Hepatic stellate cell (primary cell): ENCODE results near the gene ATP13A1.

Experiments used
- DNase-seq: peaks from one replicate; pipeline ENCODE4 v3.0.0; 2011; ENCODE audit warnings: low spot score

ATP13A1 gene

DNA sequence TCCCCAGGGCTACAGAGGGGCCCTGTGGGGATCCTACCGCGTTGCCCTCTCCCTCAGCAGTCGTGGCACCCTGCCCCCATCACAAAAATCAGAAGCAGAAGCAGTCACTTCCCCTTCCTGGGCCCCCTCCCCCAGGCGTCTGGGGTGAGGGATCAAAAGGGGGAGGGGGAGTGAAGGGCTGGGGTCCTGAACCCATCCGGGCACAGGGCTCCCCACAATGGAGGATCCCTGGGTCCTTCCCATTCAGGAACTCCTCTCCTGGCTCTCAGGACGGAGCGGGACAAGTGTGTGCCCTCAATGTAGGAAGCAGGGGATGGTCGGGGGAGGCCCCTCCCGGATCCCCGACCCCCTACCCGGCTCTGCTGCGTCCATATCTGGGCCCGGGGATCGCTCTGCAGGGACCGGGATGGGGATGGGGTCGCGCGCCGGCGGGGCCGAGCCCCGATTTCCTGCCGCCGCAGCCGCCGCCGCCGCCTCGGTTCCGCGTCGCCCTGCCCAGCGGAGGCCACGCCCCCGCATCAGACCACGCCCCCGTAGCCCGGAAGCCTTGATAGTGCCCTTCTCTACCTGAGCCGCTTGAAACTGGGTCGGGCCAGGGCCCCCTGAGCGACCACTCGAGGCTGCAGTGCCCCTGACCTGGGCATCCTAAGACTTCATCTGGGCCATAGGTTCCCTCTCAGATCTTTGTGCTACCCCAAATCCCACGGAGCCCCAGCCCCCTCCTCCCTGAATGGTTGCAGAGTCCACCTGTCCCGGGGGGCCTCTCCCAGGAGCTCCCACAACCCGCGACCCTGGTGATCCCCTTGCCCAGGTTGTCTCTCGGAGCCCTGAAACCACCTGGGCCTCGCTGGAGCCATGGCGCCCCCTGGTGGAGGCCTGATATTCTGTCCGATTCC, 20.1 kb downstream of the ATP13A1 start, which contains the start of gene GMIP:
Gene GMIP (minus strand): TSS at position 500 of the 896 bp plus-strand sequence. CDS start 128 bp downstream, at position 372.
- peak; percentile 83 for DNase-seq

DNA sequence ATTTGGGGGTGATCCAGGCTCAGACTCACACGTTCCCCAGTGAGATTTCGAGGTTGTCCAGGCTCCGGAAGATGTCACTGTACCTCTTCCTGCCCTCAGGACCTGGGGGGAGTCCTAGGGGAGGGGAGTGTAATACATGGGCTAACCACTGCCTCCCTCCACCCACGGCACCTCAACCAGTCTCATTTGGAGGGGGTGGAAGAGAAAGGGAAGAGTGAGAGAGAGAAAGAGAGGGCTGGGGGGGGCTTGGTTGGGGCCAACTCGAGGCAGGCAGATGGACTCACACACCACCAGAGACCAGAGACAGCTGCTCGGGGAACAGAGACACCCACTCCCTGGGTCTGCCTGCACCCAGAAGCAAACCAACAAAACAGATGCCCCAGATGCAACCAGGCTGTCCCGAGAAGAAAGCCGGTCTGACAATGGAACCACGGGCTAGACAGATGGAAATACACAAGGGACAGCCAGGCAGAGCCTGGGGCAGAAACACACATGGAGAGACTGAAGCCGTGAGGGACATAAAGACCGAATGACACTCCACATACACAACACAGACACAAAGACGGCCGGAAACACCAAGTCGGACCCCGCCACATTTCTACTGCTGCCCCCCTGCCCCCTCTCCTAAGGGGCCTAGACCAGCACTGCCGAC, 20.8 kb downstream of the ATP13A1 start:
- peak; percentile 57 for DNase-seq

DNA sequence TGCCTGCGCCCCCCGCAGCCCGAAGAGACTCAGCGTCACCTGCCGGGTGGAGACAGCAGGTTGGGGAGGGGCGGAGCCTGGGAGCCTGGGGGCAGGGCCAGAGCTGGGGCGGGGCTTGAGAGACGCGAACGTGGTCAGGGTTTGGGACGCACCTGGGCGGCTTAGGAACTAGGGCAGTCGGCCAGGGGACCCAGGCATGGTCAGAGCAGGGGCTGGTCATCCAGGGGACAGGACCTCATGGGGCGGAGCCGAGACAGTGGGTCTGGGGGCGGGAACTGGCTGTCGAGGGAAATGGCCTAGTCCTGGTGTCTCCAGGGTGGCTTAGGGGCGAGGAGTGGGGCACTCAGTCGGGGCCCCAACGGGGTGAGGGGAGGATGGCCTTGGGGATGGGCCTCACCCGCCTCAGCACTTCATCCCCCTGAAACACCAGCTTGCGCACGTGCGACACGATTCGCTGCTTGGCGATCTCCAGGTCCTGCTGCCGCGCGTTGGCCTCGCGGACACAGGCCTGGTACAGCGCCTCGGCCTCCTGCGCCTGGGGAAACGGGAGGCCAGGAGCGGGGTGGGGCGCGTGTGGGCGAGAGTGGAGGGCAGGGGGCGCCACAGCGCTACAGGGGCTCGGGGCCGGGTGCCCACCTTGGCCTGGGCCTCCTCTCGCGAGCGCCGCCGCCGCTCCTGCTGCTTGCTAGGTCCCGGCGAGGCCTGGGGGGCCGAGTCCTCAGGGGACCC, 25.8 kb downstream of the ATP13A1 start:
- no peak for DNase-seq

DNA sequence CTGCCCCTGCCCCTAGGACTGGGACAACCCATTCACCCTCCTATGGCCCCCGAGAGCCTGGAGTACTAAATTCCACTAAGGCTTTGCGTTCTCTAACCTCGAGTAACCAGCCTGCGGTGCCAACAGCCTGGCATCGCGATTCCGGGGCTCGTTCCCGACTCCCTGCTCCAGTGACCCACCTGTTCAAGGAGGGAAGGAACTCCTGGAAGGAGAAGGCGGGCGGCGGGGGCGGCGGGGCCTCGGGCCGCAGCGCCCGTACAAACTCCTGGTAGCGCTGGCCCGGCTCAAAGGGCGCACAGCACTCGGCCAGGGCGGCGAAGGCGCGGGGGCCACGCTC, 26.3 kb downstream of the ATP13A1 start:
- no peak for DNase-seq

DNA sequence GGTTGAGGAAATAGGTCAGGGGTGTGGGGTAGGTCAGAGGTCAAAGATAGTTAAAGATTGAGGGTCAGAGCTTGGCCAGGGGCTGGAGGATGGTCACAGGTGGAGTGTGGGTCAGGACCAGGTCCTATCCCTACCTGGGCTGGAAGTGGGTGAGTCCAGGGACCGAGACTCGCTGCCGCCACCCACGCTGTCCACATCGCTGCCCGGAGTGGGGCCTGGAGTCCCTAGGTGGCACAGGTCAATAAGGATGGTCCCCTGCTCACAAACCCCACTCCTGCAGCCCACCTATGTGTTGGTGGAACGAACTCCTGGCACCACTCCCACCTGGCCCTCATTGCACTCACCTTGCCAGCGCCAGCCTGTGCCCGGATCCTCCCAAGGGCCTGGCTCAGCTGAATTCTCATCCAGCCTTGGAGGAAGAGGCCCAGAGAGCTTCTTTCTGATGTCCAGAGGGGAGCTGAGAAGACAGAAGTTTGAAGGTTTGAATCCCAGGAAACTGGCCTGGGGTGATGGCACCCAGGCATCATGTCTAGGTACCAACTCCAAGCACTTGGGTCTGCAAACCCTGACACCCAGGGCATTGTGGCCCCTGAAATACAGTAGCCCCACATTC, 26.8 kb downstream of the ATP13A1 start:
- DNase-seq: no peak

DNA sequence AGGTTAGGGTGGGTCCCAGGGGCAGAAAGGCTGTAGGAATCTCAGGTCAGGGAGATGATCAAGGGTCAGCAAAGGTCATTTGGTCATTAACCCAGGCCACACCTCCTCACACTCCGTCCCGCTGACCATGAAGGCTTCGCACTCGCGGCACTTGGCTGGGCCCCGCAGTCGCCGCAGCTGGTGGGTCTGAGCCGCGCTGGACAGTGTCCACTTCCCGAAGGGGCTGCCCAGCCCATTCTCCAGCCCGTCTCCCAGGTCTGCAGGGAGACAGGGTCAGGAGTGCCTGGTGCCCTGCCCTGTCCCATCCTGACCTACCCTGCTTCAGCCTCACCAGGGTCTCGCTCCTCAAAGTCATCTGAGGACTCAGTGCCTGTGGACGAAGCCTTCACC, 28.2 kb downstream of the ATP13A1 start:
- no peak for DNase-seq

DNA sequence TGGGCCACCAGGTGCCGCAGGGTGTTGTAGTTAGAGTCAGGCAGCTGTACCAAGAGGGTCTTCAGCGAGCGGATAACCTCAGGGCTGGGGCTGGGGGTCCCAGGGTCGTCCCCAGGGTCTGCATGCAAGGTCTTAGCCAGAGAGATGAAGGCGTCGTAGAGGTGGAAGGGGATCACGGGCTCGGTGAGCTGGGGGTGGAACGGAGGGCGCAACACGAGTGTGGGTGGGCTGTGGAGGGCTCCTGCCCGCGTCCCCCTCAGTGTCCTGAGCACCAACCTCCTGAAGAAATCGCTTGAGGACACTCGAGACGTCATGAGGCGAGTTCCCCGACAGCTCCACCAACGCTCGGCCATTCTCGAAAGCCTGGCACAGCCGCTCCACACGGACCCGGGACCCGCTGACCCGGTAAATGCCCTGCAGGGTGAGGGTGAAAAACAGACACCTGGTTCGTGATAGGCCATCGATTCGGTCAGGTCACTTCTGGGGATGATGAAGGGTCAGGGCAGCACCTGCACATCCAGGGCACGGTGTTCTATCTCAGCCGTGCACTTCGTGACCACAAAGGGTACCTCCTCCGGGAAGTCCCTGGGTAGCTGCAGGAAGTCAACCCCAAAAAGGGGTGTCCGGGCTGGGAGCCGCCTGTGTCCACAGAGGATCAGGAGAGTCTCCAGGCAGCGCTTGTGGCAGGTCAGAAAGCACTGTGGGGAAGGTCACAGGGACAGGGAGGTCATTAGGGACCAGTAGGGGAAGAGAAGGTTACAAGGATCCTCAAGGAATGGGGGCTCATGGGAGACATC, 28.8 kb downstream of the ATP13A1 start:
- DNase-seq: no peak

DNA sequence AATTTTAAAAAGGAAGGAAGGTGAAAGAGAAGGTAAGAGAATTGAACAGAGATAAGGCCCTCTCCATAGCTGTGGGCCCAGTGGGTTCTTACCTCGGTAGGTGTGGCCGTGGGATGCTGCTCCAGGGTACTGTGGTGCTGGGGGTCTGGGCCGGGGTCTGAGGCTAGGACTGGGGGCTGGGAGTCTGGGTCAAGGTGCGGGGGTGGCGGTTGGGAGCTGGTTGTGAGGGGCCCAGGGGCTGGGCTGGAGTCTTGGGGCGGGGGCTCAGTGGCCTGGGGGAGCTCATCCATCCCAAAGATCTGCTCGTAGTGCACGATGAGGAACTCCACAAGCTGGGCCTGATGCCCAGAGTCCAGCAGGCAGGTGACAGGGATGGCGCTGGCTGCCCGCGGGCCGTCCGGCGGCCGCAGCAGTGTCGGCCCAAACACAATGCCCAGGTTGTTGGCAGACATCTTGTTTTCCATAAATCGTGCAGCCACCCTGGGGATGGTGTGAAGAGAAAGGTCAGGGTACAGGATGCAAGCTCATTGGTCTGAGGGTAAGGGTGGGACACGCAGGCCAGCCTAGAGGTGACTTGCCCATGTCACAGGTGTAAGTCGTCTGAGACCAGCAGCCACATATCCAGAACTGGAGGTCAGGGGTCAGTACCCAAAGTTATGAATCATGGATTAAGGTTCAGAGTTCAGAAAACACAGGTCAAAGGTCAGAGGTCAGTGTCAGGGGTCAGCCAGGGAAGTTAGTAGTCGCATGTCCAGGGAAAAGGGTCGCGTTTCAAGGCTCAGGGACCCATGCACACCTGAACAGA, 29.6 kb downstream of the ATP13A1 start:
- DNase-seq: no peak

DNA sequence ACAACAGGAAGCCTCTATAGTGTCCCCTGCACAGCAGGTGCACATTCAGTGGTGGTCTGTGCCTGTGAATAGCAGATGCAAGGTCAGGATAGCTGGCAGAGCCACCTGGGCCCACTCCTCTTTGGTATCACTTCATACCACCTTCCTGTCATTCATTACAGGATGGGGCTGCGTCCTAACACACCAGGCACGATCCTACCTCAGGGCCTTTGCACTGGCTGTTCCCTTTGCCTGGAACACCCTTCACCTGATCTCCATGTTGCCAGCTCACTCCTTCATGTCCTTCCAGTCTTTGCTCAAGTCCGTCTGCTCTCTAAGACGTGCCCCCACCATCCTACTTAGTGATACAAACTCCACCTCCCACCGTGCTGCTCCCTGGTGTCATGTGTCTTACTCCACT, 30.8 kb downstream of the ATP13A1 start:
- DNase-seq: no peak

DNA sequence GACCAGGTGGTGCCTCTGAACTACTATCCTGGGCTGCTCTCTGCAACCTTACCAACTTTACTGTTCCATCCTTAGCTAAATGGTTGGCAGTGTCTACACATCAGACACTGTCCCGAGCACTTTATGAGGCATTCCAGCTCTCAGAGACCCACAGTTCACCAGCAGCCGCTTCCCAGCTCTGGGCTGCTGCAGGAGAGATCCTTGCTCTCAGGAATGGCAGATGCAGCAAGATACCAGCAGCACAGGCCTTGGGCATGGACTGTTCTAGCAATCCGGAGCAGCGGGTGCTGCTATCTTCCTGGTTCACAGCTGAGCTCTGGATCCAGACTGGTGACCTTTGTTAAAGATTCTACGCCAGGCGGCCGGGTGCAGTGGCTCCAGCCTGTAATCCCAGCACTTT, 32.1 kb downstream of the ATP13A1 start:
- DNase-seq: no peak

DNA sequence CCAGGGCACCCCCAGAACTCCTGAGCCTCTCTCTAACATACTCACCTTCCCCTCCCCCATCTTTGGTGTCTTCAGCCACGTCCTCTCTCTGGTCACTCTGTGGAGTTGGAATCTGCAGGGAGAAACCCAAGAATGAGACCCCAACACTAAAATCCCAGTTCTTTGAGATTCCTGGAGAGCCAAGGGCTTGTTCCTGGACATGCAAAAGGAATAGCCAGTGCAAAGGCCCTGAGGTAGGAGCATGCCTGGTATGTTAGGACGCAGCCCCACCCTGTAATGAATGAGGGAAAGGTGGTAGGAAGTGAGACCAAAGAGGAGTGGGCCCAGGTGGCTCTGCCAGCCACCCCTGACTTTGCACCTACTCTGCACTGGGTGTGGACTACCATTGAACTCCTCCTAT, 33.0 kb downstream of the ATP13A1 start:
- no peak for DNase-seq

DNA sequence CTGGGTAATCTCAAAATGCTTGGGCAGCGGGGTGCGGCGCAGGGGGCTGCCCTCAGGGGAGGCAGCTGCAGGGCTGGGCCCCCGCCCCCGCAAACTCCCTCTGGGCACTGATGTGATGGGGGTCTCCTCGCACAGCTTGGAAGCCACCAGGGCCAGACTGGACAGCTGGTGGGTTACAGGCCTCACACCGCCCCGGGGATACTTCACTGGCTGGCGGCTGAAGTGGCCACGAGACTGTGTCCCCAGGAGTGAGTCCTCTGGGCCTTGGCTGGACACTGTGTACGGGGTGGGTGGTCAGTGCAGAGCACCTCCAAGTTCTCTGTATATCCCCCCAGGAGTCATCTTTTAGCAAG, 33.4 kb downstream of the ATP13A1 start:
- no peak for DNase-seq

DNA sequence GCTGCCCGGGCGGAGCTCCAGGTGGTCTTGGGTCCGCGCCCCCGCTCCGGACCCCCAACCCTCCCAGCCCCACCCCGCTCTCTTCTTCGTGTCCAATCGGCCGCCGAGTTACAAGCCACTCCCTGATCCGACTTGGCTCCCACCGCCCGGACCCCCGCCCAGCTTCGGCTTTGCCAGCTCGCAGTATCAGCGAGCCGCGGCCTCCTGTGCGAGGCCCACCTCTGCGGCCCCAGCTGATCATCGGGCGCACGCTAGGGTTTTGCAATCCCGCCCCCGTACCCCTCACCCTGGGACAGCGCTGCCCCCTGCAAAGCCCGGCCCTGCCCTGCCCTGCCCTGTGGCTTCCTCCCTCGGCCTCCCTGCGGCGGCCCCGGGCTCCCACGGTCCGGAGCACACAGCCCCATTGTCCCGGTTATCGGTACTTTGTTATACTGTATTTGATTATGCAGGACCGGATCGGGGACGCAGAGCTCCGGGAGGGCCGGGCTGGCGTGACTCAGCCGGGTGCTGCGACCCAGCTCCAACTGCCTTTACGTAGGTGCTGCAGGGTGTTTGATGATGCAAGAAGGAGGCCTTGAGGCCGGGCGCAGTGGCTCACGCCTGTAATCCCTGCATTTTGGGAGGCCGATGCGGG, 34.9 kb downstream of the ATP13A1 start:
- no peak for DNase-seq

DNA sequence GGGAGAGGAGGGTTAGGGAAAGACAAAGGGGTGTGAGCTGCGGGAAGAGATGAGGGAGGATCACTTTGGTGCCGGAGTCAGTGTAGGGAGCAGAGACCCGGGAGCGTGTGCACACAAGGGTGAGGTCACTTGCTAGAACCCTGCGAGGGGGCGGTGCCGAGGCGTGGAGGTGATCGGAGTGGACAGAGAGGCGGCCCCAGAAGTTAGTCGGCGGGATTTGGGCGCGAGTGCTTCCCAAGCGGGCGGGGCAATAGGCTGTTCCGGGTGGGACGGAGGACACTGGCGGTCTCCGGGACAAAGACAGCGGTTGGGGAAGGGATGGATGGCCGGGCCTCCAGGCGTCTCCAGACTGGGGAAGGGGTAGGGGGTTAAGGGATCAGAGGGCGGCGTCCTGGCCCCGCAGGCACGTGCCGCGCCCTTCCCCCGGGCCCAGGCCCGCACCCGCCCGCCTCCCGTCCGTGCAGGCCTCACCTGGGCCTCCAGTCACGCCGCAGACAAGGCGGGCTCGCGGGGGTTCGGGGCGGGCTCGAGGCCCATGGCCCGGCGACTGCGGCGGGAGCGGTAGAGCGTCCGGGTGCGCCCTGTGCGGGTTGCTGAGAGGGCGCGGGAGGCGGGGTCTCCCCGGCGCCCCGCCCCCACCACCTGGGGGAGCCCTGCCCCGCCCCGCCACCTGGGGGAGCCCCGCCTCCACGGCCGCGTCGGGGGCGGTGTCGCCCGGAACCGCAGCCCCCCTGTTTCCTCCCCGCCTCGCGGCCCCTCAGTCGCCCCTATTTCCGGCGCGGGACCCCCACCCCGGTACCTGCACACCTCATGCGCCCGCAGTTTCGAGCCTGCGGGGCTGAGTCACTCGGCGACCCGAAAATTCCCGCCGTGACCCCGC, 35.6 kb downstream of the ATP13A1 start, which contains the start of gene LPAR2:
Gene LPAR2 (minus strand): TSS at position 600 of the 880 bp plus-strand sequence. CDS start 945 bp downstream, outside the sequence.
- no peak for DNase-seq

DNA sequence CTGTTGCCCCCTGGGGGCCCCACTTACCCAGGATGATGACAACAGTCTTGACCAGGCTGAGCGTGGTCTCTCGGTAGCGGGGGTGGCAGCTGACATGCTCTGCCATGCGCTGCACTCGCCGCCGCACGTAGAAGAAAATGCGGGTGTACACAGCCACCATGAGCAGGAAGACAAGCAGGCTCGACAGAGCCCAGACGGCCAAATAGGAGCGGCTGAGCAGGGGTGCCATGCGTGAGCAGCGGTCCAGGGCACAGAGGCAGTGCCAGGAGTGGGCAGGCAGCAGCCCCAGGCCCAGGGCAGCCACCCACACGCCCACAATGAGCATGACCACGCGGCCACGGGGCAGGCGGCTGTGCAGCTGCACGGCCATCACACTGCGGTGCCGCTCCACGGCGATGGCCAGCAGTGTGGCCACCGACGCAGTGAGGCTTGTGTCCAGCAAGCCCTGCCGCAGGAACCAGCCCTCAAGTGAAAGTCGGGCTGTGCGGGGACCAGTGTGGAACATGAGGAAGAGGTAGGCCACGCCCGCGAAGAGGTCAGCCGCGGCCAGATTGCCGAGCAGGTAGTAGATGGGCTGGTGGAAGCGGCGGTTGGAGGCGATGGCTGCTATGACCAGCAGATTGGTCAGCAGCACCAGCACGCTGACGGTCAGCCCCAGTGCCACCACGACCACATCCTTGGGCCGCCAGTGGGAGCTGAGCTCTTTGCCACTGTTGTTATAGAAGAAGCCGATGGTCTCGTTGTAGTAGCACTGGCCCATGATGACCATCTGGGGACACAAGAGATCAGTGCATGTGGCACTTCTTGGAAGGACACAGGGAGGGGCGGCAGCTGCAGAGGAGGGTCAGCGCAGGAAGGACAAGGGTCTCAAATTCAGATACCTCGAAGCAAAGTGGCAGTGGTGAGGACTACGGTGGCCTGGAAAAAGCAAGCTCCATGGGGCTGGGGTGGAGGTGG, 36.7 kb downstream of the ATP13A1 start:
- DNase-seq: no peak

DNA sequence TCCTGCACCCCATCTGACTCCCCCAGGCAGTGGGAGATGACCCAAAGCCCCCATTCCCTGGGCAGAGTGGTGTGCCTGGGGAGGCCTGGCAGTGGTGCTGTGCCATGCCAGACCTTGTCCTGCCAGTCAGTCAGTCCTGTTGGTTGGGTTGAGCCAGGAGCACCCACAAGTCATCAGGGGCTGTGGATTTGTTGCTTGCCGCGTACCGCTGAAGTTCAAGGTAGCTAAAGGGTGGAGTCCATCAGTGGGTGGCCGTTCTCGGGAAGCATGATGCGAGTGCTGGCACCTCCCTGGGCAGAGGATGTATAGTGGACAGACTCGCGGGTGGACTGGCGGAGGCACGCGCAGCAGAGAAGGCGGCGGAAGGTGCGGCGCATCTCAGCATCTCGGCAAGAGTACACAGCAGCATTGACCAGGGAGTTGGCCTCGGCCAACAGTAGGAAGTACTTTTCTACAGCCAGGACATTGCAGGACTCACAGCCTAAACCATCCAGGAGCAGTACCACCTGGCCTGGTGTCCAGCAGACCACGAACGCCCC, 39.4 kb downstream of the ATP13A1 start:
- DNase-seq: no peak

DNA sequence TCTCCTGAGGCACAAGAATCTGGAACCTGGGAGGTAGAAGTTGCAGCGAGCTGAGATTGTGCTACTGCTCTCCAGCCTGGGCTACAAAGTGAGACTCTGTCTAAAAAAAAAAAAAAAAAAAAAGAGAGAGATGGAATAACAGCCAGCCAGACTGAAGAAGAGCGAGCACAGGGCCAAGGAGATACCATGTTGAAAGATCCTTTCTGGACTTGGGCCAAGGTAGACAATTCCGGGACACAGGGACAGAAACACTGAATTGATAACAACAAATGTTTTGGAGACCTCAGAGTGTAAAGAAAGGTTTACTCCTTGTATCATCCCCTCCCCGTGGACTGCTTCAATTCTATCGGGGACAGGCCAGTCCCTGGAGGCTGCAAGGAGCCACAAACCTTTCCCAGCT, 40.1 kb downstream of the ATP13A1 start:
- DNase-seq: no peak

DNA sequence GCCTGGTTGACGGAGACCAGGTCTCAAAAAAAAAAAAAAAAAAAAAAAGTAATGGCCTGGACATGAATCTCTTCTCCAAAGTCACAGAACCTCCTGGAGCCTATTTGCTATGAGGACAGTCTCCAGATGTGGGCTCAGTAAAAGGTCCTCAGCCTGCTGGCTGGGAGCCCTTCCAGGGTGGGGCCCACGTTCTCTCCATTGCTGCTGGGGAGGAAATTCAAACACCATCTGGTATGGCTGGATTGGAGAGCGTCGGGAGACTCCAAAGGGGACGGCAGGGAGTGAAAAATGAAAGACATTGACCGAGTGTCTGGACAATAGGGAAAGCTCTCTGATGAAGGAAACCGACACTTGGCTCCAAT, 43.6 kb downstream of the ATP13A1 start:
- DNase-seq: no peak
